Measurements from ENCODE around the gene ST8SIA5. TPM values are rescaled to one million over a fixed set of nuclear protein-coding genes. Genes with fewer than 3 reads are reported as not detected.

The ST8SIA5 gene
- total and polyA plus RNA-seq, 2 of the 4 experiments (the other 2 are of a cell fraction) = 0.03 TPM; not detected in 1

DNA sequence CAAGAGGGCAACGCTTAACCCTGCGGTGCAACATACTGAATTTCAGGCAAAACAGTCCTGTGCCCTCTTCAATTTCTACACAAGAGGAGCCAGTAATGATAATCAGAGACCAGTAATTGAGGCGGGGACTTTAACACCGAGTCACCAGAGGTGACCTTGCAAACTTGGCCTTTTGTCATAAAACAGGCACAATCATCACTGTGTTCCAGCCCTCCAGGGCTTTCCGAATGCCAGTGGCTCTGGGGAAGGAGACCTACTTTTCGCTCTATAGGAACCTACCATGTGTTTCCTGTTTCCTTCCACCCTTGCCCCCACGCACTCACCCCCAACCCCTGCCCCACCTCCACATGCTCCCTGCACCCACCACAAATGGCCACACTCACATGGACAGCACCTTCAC is 52.7 kb downstream of the ST8SIA5 start:
- BruUV-seq (replicated peaks) = no TSS peak
- H3K56ac ChIP-seq (ENCODE audit: extremely low read depth, insufficient read depth, low read length) = no peak overlapping the region
- no peak overlapping the region for H3K23ac ChIP-seq (ENCODE audit: low read depth, low read length)
- H2BK15ac ChIP-seq (ENCODE audit: low read depth, low read length) = no peak overlapping the region
- 63% methylated on average over 5 of the region's 7 CpGs; no CpG with 5 or more reads in 1 of the 2 experiments for WGBS, 2 experiments (ENCODE audit: extremely low coverage in 2 of 2, insufficient read length in 1 of 2)
- no peak overlapping the region for H3K18ac ChIP-seq (ENCODE audit: low read depth, low read length)
- intact Hi-C loops (cut with micrococcal nuclease) (no loop called here), dilution Hi-C loops (cut with HindIII; ENCODE audit: low sequenced_read_pairs, unreplicated experiment) (no loop called here), in situ Hi-C loops (cut with MboI; ENCODE audit: low sequenced_read_pairs) (no loop called here)
- H3K27ac ChIP-seq (ENCODE audit: insufficient read depth, low read length) = no peak overlapping the region
- DNase-seq (no peak), ATAC-seq (ENCODE audit: low read depth) (no peak)
- H3K4me2 ChIP-seq (ENCODE audit: low read depth, low read length) = no peak overlapping the region
- no peak overlapping the region for H3K9ac ChIP-seq (ENCODE audit: low read depth, low read length)
- POLR2A ChIA-PET (ENCODE audit: unreplicated experiment) = no interaction called here
- no peak overlapping the region for H2AK5ac ChIP-seq (ENCODE audit: low read depth, low read length)
- no peak overlapping the region for H3K4me3 ChIP-seq (ENCODE audit: insufficient read depth, low read depth, low read length)
- H4K20me1 ChIP-seq (ENCODE audit: insufficient read depth, low read length) = no peaks in the 10 kb centered on the region
- TF ChIP-seq MAZ (IDR thresholded peaks at IDR 0.05; ENCODE audit: borderline replicate concordance, low read depth, low read length) (no peak), RAD21 (IDR thresholded peaks at IDR 0.05; ENCODE audit: low read length) (no peak), CEBPB (IDR thresholded peaks at IDR 0.05; ENCODE audit: low read depth, low read length) (no peak), MAFK (IDR thresholded peaks at IDR 0.05; ENCODE audit: low read depth, low read length) (no peak), BHLHE40 (IDR thresholded peaks at IDR 0.05; ENCODE audit: low read depth, low read length) (no peak), RCOR1 (IDR thresholded peaks at IDR 0.05; ENCODE audit: insufficient replicate concordance, low read length) (no peak), FOS (IDR thresholded peaks at IDR 0.05; ENCODE audit: low read depth, low read length) (no peak)
- H4K5ac ChIP-seq (ENCODE audit: low read depth, low read length) = no peak overlapping the region
- no peaks in the 10 kb centered on the region for H3K79me1 ChIP-seq (ENCODE audit: low read depth in 1 of 2, low read length in 2 of 2)
- H3K4ac ChIP-seq (ENCODE audit: low read depth, low read length) = no peak overlapping the region
- H3K4me1 ChIP-seq (ENCODE audit: control insufficient read depth, insufficient read depth, low read length) = no peaks in the 10 kb centered on the region
- H3K9me3 ChIP-seq (ENCODE audit: control insufficient read depth, insufficient read depth, low read length) = no peaks in the 10 kb centered on the region
- no peaks in the 10 kb centered on the region; the same call in 1 of the 2 replicates for H3K27me3 ChIP-seq (ENCODE audit: control insufficient read depth, insufficient read depth, low read length)
- no peak overlapping the region for H2BK5ac ChIP-seq (ENCODE audit: low read depth, low read length, poor library complexity, severe bottlenecking)
- no peak overlapping the region for H2AK9ac ChIP-seq (replicated peaks; ENCODE audit: low read depth, low read length, poor library complexity)
- H2BK20ac ChIP-seq (ENCODE audit: low read depth, low read length) = no peak overlapping the region
- H3K36me3 ChIP-seq (ENCODE audit: control insufficient read depth, insufficient read depth, low read length) = no peaks in the 10 kb centered on the region
- no peak overlapping the region for H4K91ac ChIP-seq (ENCODE audit: insufficient read depth, low read depth, low read length)
- H2AFZ ChIP-seq (replicated peaks; ENCODE audit: low read length, poor library complexity) = no peak overlapping the region
- H3K9me1 ChIP-seq (ENCODE audit: insufficient read depth, low read length) = no peaks in the 10 kb centered on the region
- no peak overlapping the region for H3K14ac ChIP-seq (replicated peaks; ENCODE audit: low read depth, low read length)
- no peak overlapping the region for H4K8ac ChIP-seq (ENCODE audit: low read depth in 2 of 2, low read length in 2 of 2)
- CTCF ChIA-PET = no interaction called here
- no peak overlapping the region for H2BK120ac ChIP-seq (ENCODE audit: low read depth, low read length)
